Prostate gland (tissue), 2 donors: Measurements from ENCODE around the gene MS4A6E. TPM values are rescaled to one million over a fixed set of nuclear protein-coding genes. Genes with fewer than 3 reads are reported as not detected.
"Not testable (repeated sequence)": the region's sequence is repeated elsewhere in the genome, so short reads cannot be mapped to it uniquely, and the experiment has no call there.

Source experiments
- DNase-seq: peaks from one replicate; pipeline ENCODE4 v3.0.0-alpha.2; 2019; ENCODE audit warnings: low spot score
- H3K27ac ChIP-seq, 2 donors: fragments of 200-600 bp; sonication (generic); 2 replicates each; pipeline ENCODE4 v1.5.1; 2017 to 2019
- H3K27me3 ChIP-seq: fragments of 200-600 bp; sonication (generic); replicated peaks from 2 replicates; pipeline ENCODE4 v1.5.1; 2019; ENCODE audit not compliant: insufficient read depth
- H3K36me3 ChIP-seq, 2 donors: fragments of 200-600 bp; sonication (generic); 1 replicate in 1 of 2; 2 replicates in 1 of 2; pipeline versions ENCODE4 v1.5.1 to v1.8.1; 2017 to 2019
- H3K4me1 ChIP-seq: fragments of 200-600 bp; sonication (generic); replicated peaks from 2 replicates; pipeline ENCODE4 v1.5.1; 2019
- H3K4me3 ChIP-seq, 2 donors: fragments of 200-600 bp; sonication (generic); 2 replicates each; pipeline ENCODE4 v1.5.1; 2017 to 2019
- H3K9me3 ChIP-seq: fragments of 200-600 bp; sonication (generic); 2 replicates; pipeline ENCODE4 v1.5.1; 2017
- POLR2A ChIP-seq: fragments of 450-650 bp; IDR thresholded peaks from one replicate; pipeline ENCODE4 v1.6.1; 2016; ENCODE audit warnings: antibody characterized with exemption, mild to moderate bottlenecking
- POLR2AphosphoS5 ChIP-seq: sonication (generic); formaldehyde crosslinking; IDR thresholded peaks from one replicate; pipeline ENCODE4 v1.6.1; 2017; ENCODE audit warnings: antibody characterized with exemption
- WGBS: methylation state at CpG from one replicate; pipeline ENCODE4 v1.1.5; 2018; 5-methylcytosine and 5-hydroxymethylcytosine counted together
- intact Hi-C: fragments of 100-400 bp; cut with DNase I; formaldehyde crosslinking; loops from one replicate; pipeline ENCODE4 v1.14.2; 2022
- total RNA-seq, 2 donors: library from RNA; depleted of rRNA; stranded (reverse); fragments of >200 nt; gene quantifications; one replicate each; pipeline ENCODE4 v1.1.0, GENCODE V29; 2016
- TF ChIP-seq, protein P1 (sequence below), 4 experiments: fragments of 200-600 bp in 2 of 4; fragments of 450-650 bp in 2 of 4; sonication (generic) in 2 of 4; IDR thresholded peaks; 1 replicate in 3 of 4; 2 replicates in 1 of 4; pipeline ENCODE4 v1.5.1; 2016 to 2019; ENCODE audit warnings: antibody characterized with exemption in 4 of 4, mild to moderate bottlenecking in 2 of 4, moderate library complexity in 2 of 4

Gene MS4A6E
- total RNA-seq, 2 donors from 2014 or later, result 1.4 TPM; not detected in 1

- H3K27ac ChIP-seq, result no peak overlapping the region
- H3K27me3 ChIP-seq, result no peaks in the 10 kb centered on the region
- H3K4me1 ChIP-seq, result no peaks in the 10 kb centered on the region
- TF ChIP-seq POLR2AphosphoS5 (no peak), POLR2A (no peak)
- TF ChIP-seq, protein P1, sequence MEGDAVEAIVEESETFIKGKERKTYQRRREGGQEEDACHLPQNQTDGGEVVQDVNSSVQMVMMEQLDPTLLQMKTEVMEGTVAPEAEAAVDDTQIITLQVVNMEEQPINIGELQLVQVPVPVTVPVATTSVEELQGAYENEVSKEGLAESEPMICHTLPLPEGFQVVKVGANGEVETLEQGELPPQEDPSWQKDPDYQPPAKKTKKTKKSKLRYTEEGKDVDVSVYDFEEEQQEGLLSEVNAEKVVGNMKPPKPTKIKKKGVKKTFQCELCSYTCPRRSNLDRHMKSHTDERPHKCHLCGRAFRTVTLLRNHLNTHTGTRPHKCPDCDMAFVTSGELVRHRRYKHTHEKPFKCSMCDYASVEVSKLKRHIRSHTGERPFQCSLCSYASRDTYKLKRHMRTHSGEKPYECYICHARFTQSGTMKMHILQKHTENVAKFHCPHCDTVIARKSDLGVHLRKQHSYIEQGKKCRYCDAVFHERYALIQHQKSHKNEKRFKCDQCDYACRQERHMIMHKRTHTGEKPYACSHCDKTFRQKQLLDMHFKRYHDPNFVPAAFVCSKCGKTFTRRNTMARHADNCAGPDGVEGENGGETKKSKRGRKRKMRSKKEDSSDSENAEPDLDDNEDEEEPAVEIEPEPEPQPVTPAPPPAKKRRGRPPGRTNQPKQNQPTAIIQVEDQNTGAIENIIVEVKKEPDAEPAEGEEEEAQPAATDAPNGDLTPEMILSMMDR (IDR thresholded peaks at IDR 0.05), result no peak
- H3K9me3 ChIP-seq, result no peaks in the 10 kb centered on the region
- intact Hi-C loops, result no loop called here
- no peaks in the 10 kb centered on the region for H3K36me3 ChIP-seq
- no peak overlapping the region for H3K4me3 ChIP-seq
- no peak for DNase-seq
- WGBS, result 71% methylated on average over 1 of the region's 1 CpG
Observed at GRCh38 chr11:60288531-60288930, 38.5 kb upstream of the MS4A6E start.

DNA sequence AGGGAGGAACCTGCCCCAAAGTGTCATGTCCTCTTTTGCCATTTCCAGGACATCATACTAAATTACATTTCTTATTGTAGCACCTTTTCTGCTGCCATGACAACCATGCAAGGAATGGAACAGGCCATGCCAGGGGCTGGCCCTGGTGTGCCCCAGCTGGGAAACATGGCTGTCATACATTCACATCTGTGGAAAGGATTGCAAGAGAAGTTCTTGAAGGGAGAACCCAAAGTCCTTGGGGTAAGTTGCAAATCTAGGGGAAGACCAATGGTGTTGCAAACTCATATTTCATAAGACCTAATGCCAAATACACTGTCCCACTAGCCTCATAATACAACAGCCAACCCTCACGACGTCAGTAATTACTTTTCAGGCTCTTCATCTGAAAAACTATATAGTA is 34.9 kb upstream of the MS4A6E start:
- H3K4me1 ChIP-seq, result no peaks in the 10 kb centered on the region
- TF ChIP-seq POLR2AphosphoS5 (no peak), POLR2A (no peak)
- TF ChIP-seq, protein P1 (IDR thresholded peaks at IDR 0.05), result no peak
- no peaks in the 10 kb centered on the region for H3K9me3 ChIP-seq
- no peaks in the 10 kb centered on the region for H3K36me3 ChIP-seq
- no peak overlapping the region for H3K4me3 ChIP-seq
- intact Hi-C loops, result no loop called here
- no peak for DNase-seq
- no peak overlapping the region for H3K27ac ChIP-seq
- WGBS, result 74% methylated on average over 2 of the region's 2 CpGs
- no peaks in the 10 kb centered on the region for H3K27me3 ChIP-seq

DNA sequence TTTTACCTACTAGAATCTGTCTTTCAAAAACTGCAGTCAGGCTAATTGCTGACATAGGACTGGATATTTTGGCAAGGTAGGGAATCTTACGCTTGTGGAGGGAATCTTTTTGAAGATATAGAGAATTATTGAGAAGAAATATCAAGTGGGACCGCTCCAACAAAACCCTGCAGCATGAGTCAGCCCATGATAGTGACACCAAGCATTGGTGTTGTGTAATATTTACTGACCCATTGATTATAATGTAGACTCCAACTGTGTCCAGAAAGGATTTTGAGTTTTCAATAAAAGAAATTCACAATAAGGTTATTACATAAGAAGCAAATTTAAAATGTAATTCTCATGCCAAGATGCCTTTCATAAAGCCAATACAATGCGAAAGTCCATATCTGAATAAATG is 25.9 kb upstream of the MS4A6E start:
- DNase-seq, result no peak
- WGBS, result 90% methylated on average over 3 of the region's 3 CpGs
- no peak overlapping the region for H3K4me3 ChIP-seq
- H3K27me3 ChIP-seq, result no peaks in the 10 kb centered on the region
- intact Hi-C loops, result no loop called here
- no peaks in the 10 kb centered on the region for H3K36me3 ChIP-seq
- H3K4me1 ChIP-seq, result no peaks in the 10 kb centered on the region
- no peaks in the 10 kb centered on the region for H3K9me3 ChIP-seq
- no peak overlapping the region for H3K27ac ChIP-seq
- no peak for TF ChIP-seq POLR2AphosphoS5
- TF ChIP-seq POLR2A, result no peak
- TF ChIP-seq, protein P1 (IDR thresholded peaks at IDR 0.05), result no peak

DNA sequence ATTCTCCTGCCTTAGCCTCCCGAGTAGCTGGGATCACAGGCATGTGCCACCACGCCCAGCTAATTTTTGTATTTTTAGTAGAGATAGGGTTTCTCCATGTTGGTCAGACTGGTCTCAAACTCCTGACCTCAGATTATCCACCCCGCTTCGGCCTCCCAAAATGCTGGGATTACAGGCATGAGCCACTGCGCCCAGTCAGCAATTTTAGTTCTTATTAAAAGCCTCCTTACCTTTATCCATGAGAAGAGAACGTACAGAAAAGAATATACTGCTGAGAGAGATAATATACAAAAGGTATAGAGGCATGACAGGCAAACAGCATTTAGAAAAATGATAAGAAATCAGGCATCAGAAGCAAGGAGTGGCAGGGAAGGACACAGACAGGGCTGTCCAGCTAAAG is 25.2 kb upstream of the MS4A6E start:
- intact Hi-C loops, H3K4me1 ChIP-seq, H3K9me3 ChIP-seq, DNase-seq, H3K27me3 ChIP-seq, H3K36me3 ChIP-seq, H3K27ac ChIP-seq, H3K4me3 ChIP-seq: not testable (repeated sequence)
- 85% methylated on average over 6 of the region's 6 CpGs for WGBS

DNA sequence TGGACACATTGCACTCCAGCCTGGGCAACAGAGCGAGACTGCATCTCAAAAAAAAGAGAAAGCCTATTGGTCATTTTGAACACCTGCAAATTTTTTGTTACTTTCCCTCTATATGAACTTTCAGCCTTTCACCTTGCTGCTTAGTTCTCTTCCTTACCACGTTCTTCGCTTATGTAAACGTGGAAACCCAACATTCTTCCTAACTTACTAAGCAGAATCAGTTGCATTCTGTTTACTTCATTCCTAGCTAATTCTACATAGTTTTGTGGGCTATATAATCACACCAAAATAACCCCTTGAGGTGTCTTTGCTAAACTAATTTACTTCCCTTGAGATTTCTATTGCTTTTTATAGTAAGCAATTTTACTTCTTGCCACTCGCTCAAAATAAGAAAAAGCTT is 23.4 kb upstream of the MS4A6E start:
- Histone ChIP-seq H3K9me3 (no peaks in the 10 kb centered on the region), H3K27me3 (no peaks in the 10 kb centered on the region), H3K4me3 (no peak overlapping the region), H3K36me3 (no peaks in the 10 kb centered on the region), H3K4me1 (no peaks in the 10 kb centered on the region), H3K27ac (no peak overlapping the region)
- intact Hi-C loops, result no loop called here
- TF ChIP-seq, protein P1 (IDR thresholded peaks at IDR 0.05), result no peak
- TF ChIP-seq POLR2A, result no peak
- no peak for TF ChIP-seq POLR2AphosphoS5
- DNase-seq, result no peak
- WGBS, result 81% methylated on average over 5 of the region's 5 CpGs
